ENCODE measurements around the gene CNTN3. TPM values are rescaled to one million over a fixed set of nuclear protein-coding genes. Genes with fewer than 3 reads are reported as not detected.

The CNTN3 gene
- total RNA-seq: not detected in 2 replicates

DNA sequence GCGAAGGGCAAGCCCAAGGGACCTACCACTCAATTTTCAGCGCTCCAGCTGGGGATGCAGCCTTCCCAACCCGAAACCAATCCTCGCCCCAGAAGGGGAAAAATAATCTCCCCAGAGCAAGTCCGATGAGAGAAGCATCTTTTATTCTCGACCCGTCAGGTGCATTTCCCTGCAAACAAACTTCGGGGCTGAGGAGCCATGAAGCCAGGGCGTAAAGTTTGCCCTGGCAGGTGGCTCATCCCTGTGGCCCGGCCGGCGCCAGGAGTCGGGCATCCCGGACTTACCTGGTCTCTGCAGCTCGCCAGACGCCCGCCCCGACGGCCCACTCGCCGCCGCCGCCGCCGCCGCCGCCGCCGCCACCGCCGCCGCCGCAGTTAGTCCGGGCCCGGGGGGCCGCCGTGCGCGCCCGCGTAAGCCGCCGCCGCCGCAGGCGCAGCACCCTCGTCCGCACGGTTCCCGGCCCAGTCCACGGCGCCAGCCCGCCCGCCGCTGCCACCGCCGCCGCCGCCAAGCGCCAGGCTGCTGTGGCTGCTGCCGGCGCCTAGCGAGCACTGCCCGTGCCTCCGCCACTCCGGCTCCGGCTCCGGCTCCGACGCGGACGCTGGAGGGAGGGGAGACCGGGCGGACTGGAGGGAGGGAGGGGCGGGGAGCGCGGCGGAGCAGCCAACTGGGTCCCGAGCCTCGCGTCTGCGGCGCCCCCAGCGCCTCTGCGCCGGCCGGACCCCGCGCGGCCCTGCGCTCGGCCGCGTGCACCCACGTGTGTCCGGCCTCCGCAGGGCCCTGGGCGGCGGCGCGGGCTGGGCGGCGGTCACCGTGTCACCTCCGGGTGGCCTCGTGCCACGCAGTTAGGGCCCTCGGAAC, at the start of gene CNTN3:
Gene CNTN3 (minus strand): TSS at position 553 of the 861 bp plus-strand sequence. CDS start 93,547 bp downstream, outside the sequence.
- Mint-ChIP-seq H3K4me1 (no peaks in the 10 kb centered on the region), H3K27me3 (peaks cover 17% of the 10 kb centered on the region), H3K9me3 (no peaks in the 10 kb centered on the region), H3K4me3 (no peak within 1 kb of the TSS), H3K27ac (no peak within 1 kb of the TSS), H3K36me3 (ENCODE audit: low read depth) (no peaks in the 10 kb centered on the region)
- intact Hi-C loops (cut with micrococcal nuclease): no loop called here
- no peak for DNase-seq

DNA sequence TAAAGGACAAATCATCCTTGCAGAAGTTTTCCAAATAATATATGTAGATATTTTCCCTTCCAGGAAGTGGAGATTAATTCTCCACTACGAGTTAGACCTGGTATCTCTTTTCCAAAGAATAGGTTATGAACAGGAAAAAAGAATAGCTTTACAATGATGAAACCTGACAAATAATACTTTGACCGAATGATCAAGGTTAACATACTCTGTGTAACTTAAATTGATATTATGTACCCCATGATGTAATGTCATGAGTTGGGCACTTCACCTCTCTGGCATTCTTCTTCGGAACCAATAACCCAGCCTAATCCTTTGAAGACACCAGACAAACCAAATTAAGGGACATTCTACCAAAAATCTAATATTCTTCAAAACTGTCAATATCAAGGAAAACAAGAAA, 48.7 kb upstream of the CNTN3 start:
- no peaks in the 10 kb centered on the region for H3K4me1 Mint-ChIP-seq
- H3K9me3 Mint-ChIP-seq: peaks cover 7% of the 10 kb centered on the region
- intact Hi-C loops (cut with micrococcal nuclease): no loop called here
- H3K27me3 Mint-ChIP-seq: no peaks in the 10 kb centered on the region
- H3K27ac Mint-ChIP-seq: no peak overlapping the region
- H3K36me3 Mint-ChIP-seq (ENCODE audit: low read depth): no peaks in the 10 kb centered on the region
- no peak for DNase-seq
- H3K4me3 Mint-ChIP-seq: no peak overlapping the region

- peaks cover 3% of the 10 kb centered on the region for H3K9me3 Mint-ChIP-seq
- intact Hi-C loops (cut with micrococcal nuclease): no loop called here
- H3K27ac Mint-ChIP-seq: no peak overlapping the region
- H3K4me1 Mint-ChIP-seq: no peaks in the 10 kb centered on the region
- no peaks in the 10 kb centered on the region for H3K36me3 Mint-ChIP-seq (ENCODE audit: low read depth)
- no peak overlapping the region for H3K4me3 Mint-ChIP-seq
- H3K27me3 Mint-ChIP-seq: no peaks in the 10 kb centered on the region
- no peak for DNase-seq
These were observed 47.2 kb upstream of the CNTN3 start for GRCh38 chr3:74661672-74662071.

- H3K27me3 Mint-ChIP-seq: no peaks in the 10 kb centered on the region
- intact Hi-C loops (cut with micrococcal nuclease): no loop called here
These were observed 37.4 kb upstream of the CNTN3 start for GRCh38 chr3:74651885-74652284.

GRCh38 chr3:74651292-74651691, 36.8 kb upstream of the CNTN3 start:
- Mint-ChIP-seq H3K27me3 (no peaks in the 10 kb centered on the region), H3K9me3 (no peaks in the 10 kb centered on the region), H3K4me3 (no peak overlapping the region), H3K4me1 (no peaks in the 10 kb centered on the region), H3K27ac (no peak overlapping the region), H3K36me3 (ENCODE audit: low read depth) (no peaks in the 10 kb centered on the region)
- intact Hi-C loops (cut with micrococcal nuclease): no loop called here
- DNase-seq: no peak

More at GRCh38 chr3:74651885-74652284, 37.4 kb upstream of the CNTN3 start:
- H3K4me1 Mint-ChIP-seq: no peaks in the 10 kb centered on the region
- H3K36me3 Mint-ChIP-seq (ENCODE audit: low read depth): no peaks in the 10 kb centered on the region
- DNase-seq: no peak
- H3K9me3 Mint-ChIP-seq: no peaks in the 10 kb centered on the region
- no peak overlapping the region for H3K4me3 Mint-ChIP-seq
- H3K27ac Mint-ChIP-seq: no peak overlapping the region

- Mint-ChIP-seq H3K36me3 (ENCODE audit: low read depth) (no peaks in the 10 kb centered on the region), H3K9me3 (peaks cover 5% of the 10 kb centered on the region), H3K27ac (no peak overlapping the region), H3K27me3 (no peaks in the 10 kb centered on the region), H3K4me3 (no peak overlapping the region), H3K4me1 (no peaks in the 10 kb centered on the region)
- intact Hi-C loops (cut with micrococcal nuclease): no loop called here
- no peak for DNase-seq
These were observed 33.6 kb upstream of the CNTN3 start for GRCh38 chr3:74648107-74648506.

DNA sequence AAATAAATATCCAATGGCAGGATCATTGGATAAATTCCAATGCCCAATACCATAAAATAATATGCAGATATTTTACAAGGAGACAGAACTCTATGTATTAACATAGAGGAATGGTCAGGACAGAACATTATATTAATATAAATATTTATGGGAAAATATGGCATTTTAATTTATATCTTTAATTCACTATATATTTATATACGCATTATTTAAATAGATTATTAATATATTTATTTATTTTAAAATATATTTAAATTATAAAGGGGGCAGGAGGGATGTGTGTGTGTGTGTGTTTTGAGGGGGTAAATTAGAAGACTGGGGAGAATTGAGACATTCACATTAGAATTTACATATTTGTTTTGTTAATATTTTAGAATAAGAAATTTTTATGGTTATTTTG, 31.6 kb upstream of the CNTN3 start:
- no peaks in the 10 kb centered on the region for H3K27me3 Mint-ChIP-seq
- no peaks in the 10 kb centered on the region for H3K4me1 Mint-ChIP-seq
- DNase-seq: no peak
- no peaks in the 10 kb centered on the region for H3K36me3 Mint-ChIP-seq (ENCODE audit: low read depth)
- H3K4me3 Mint-ChIP-seq: no peak overlapping the region
- no peak overlapping the region for H3K27ac Mint-ChIP-seq
- intact Hi-C loops (cut with micrococcal nuclease): no loop called here
- H3K9me3 Mint-ChIP-seq: peaks cover 5% of the 10 kb centered on the region

DNA sequence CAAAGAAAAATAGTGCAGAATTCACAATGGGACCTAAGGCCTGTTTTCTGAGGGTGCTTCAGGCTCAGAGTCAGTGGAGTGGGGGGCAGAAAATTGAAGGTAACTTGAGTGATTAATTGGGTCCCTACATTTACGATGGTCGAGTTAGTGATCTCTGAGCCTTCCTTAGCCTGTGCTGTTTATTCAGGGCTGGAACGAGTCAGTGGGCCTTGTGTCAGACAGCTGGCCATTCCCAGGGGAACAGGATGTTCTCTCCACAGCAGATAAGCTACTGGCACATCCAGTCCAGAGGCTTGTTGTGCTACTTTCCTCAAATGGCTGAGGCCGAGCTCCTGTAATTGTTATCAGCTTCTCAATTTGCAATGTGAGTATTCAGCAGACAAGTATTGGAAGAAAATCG, 29.2 kb upstream of the CNTN3 start:
- Mint-ChIP-seq H3K4me1 (no peaks in the 10 kb centered on the region), H3K27me3 (no peaks in the 10 kb centered on the region), H3K27ac (no peak overlapping the region), H3K9me3 (peaks cover 5% of the 10 kb centered on the region), H3K36me3 (ENCODE audit: low read depth) (no peaks in the 10 kb centered on the region), H3K4me3 (no peak overlapping the region)
- intact Hi-C loops (cut with micrococcal nuclease): no loop called here
- DNase-seq: no peak

DNA sequence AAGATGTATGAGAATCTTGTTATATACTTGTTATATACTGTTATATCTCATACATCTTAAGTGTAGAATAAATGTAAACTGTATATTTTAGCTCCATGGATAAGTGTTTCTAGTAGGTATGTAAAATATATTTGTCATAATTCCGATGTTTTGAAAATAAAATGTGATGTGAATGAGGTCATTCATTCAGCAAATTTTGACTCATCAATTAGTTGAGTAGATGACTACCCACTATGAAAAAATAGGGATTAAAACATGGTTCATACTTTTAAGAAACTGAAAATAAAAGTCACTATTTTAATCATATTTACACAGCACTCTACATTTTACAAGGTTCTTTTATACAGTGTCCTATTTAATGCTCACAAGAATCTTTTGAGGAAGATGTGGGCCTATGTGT, 28.4 kb upstream of the CNTN3 start:
- DNase-seq: no peak
- Mint-ChIP-seq H3K27ac (no peak overlapping the region), H3K4me1 (no peaks in the 10 kb centered on the region), H3K27me3 (no peaks in the 10 kb centered on the region), H3K4me3 (no peak overlapping the region), H3K36me3 (ENCODE audit: low read depth) (no peaks in the 10 kb centered on the region), H3K9me3 (peaks cover 5% of the 10 kb centered on the region)
- intact Hi-C loops (cut with micrococcal nuclease): no loop called here

DNA sequence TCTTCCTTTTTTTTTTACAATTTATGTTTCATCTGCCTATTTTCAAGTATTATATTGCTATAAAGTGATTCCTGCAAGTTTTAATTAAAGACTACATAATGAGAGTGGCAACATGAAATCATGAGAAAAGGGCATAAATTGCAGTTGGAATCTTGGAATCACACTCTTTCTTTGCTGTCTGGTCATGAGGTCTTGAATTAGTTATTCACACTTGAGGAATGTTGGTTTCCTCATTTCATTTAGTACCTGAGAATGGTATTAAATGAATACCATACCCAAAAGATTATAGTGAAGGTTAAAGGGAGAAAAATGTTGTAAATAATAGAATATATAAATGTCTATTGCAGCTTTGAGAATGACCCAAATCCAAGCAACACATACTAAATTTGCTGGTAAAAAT, 25.8 kb upstream of the CNTN3 start:
- intact Hi-C loops (cut with micrococcal nuclease): no loop called here
- Mint-ChIP-seq H3K9me3 (peaks cover 5% of the 10 kb centered on the region), H3K27me3 (no peaks in the 10 kb centered on the region), H3K27ac (no peak overlapping the region), H3K4me3 (no peak overlapping the region), H3K4me1 (no peaks in the 10 kb centered on the region), H3K36me3 (ENCODE audit: low read depth) (no peaks in the 10 kb centered on the region)
- no peak for DNase-seq

GRCh38 chr3:74639681-74640080, 25.2 kb upstream of the CNTN3 start:
- intact Hi-C loops (cut with micrococcal nuclease): no loop called here
- Mint-ChIP-seq H3K4me3 (no peak overlapping the region), H3K9me3 (peaks cover 5% of the 10 kb centered on the region), H3K4me1 (no peaks in the 10 kb centered on the region), H3K36me3 (ENCODE audit: low read depth) (no peaks in the 10 kb centered on the region), H3K27me3 (no peaks in the 10 kb centered on the region), H3K27ac (no peak overlapping the region)
- DNase-seq: no peak

- H3K4me1 Mint-ChIP-seq: no peaks in the 10 kb centered on the region
- no peak overlapping the region for H3K4me3 Mint-ChIP-seq
- no peaks in the 10 kb centered on the region for H3K36me3 Mint-ChIP-seq (ENCODE audit: low read depth)
- intact Hi-C loops (cut with micrococcal nuclease): no loop called here
- DNase-seq: no peak
- H3K27me3 Mint-ChIP-seq: no peaks in the 10 kb centered on the region
- H3K27ac Mint-ChIP-seq: no peak overlapping the region
- no peaks in the 10 kb centered on the region for H3K9me3 Mint-ChIP-seq
These were observed 22.5 kb upstream of the CNTN3 start for GRCh38 chr3:74636981-74637380.

DNA sequence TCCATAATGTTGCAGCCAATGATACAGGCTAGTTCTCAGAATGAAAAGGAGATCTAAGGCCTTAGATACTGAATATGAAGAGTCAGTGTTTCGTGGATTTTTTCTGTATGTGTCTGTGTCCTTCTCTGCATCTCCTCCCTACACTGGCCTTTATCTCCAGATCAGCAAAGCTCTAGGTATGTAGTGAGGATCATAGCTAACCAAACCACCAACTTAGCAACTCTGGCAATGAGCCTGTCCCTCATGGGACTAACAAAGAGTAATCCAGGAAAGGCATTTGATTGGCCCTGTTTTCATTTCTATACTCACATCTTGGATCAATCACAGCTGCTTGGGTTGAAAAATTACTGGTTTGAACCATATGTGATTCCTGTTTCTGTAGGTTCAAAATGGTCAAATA, 18.6 kb upstream of the CNTN3 start:
- intact Hi-C loops (cut with micrococcal nuclease): no loop called here
- no peaks in the 10 kb centered on the region for H3K27me3 Mint-ChIP-seq
- H3K4me1 Mint-ChIP-seq: no peaks in the 10 kb centered on the region
- no peaks in the 10 kb centered on the region for H3K36me3 Mint-ChIP-seq (ENCODE audit: low read depth)
- no peak overlapping the region for H3K4me3 Mint-ChIP-seq
- no peak overlapping the region for H3K27ac Mint-ChIP-seq
- H3K9me3 Mint-ChIP-seq: no peaks in the 10 kb centered on the region
- no peak for DNase-seq

- DNase-seq: no peak
- no peak overlapping the region for H3K4me3 Mint-ChIP-seq
- H3K9me3 Mint-ChIP-seq: no peaks in the 10 kb centered on the region
- H3K36me3 Mint-ChIP-seq (ENCODE audit: low read depth): no peaks in the 10 kb centered on the region
- intact Hi-C loops (cut with micrococcal nuclease): no loop called here
- no peaks in the 10 kb centered on the region for H3K27me3 Mint-ChIP-seq
- H3K27ac Mint-ChIP-seq: no peak overlapping the region
- no peaks in the 10 kb centered on the region for H3K4me1 Mint-ChIP-seq
These were observed 17.1 kb upstream of the CNTN3 start for GRCh38 chr3:74631351-74632140.
